Measurements from ENCODE around the gene CDK16. TPM values are rescaled to one million over a fixed set of nuclear protein-coding genes. Genes with fewer than 3 reads are reported as not detected.

Gene CDK16
- total and polyA plus RNA-seq, 11 donors = 100 to 209 (median 142) TPM

DNA sequence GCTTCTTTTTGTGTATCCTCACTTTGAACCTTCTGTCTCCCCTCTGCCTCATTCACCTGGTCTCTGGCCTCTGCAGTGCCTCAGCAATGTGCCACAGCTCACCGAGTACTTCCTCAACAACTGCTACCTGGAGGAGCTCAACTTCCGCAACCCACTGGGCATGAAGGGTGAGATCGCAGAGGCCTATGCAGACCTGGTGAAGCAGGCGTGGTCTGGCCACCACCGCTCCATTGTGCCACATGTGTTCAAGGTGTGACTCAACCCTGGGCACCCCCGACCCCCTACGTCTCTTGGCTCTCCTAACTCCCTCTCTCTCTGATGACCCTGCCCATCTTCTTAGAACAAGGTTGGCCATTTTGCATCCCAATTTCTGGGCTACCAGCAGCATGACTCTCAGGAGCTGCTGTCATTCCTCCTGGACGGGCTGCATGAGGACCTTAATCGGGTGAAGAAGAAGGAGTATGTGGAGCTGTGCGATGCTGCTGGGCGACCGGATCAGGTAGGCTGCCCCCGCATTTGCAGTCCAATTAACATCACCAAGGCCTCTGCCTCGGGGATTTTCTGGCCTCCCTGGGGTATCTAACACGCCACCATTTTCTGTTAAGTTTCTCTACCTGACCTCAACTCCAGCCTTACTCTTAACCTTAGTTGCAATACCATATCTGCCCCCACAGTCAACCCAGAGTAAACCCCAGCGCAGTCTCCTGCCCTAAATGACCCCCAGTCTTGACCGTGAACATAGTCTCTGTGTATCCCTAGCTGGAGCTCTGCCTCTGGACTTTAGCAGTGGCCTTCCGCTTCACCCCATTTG, 22.9 kb downstream of the CDK16 start:
- no peak for ATAC-seq
- Histone ChIP-seq H3K9me3 (no peaks in the 10 kb centered on the region), H3K27me3 (peaks cover 0 to 22% (median 0%) of the 10 kb centered on the region in 9 donors), H3K4me1 (peaks cover 0 to 3% (median 0%) of the 10 kb centered on the region in 12 donors), H3K27ac (no peak overlapping the region), H3K4me3 (no peak overlapping the region), H3K36me3 (peaks cover 0 to 65% (median 51%) of the 10 kb centered on the region in 9 donors)
- TF ChIP-seq, protein P1, sequence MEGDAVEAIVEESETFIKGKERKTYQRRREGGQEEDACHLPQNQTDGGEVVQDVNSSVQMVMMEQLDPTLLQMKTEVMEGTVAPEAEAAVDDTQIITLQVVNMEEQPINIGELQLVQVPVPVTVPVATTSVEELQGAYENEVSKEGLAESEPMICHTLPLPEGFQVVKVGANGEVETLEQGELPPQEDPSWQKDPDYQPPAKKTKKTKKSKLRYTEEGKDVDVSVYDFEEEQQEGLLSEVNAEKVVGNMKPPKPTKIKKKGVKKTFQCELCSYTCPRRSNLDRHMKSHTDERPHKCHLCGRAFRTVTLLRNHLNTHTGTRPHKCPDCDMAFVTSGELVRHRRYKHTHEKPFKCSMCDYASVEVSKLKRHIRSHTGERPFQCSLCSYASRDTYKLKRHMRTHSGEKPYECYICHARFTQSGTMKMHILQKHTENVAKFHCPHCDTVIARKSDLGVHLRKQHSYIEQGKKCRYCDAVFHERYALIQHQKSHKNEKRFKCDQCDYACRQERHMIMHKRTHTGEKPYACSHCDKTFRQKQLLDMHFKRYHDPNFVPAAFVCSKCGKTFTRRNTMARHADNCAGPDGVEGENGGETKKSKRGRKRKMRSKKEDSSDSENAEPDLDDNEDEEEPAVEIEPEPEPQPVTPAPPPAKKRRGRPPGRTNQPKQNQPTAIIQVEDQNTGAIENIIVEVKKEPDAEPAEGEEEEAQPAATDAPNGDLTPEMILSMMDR (IDR thresholded peaks at IDR 0.05) = no peak
- TF ChIP-seq POLR2A (IDR thresholded peaks at IDR 0.05) = no peak
- no peak for DNase-seq
- intact Hi-C loops (cut with DNase I) = no loop called here
- 93 to 98% (median 96%) methylated on average over 18 of the region's 18 CpGs for WGBS, 4 donors

DNA sequence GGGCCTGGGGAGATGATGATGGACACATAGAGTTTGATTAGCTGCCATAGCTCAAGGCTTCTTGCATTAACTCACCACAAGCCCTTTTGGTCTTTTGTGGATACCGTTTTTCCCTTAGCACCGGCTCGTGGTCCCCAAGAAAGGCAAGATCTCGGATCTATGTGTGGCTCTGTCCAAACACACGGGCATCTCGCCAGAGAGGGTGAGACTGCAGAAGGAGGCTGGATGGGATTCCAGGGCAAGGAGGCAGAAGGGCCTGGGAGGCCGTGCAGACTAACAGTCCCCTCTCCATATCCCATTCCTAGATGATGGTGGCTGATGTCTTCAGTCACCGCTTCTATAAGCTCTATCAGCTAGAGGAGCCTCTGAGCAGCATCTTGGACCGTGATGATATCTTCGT, 23.8 kb downstream of the CDK16 start:
- Histone ChIP-seq H3K4me1 (no peaks in the 10 kb centered on the region), H3K9me3 (no peaks in the 10 kb centered on the region), H3K36me3 (peaks cover 0 to 74% (median 52%) of the 10 kb centered on the region in 9 donors), H3K4me3 (no peak overlapping the region), H3K27ac (no peak overlapping the region), H3K27me3 (peaks cover 0 to 15% (median 0%) of the 10 kb centered on the region in 9 donors)
- intact Hi-C loops (cut with DNase I) = no loop called here
- ATAC-seq (no peak), DNase-seq (no peak)
- TF ChIP-seq, protein P1 (IDR thresholded peaks at IDR 0.05) = no peak
- TF ChIP-seq POLR2A (IDR thresholded peaks at IDR 0.05) = no peak
- 91 to 94% (median 93%) methylated on average over 10 of the region's 10 CpGs for WGBS, 4 donors

DNA sequence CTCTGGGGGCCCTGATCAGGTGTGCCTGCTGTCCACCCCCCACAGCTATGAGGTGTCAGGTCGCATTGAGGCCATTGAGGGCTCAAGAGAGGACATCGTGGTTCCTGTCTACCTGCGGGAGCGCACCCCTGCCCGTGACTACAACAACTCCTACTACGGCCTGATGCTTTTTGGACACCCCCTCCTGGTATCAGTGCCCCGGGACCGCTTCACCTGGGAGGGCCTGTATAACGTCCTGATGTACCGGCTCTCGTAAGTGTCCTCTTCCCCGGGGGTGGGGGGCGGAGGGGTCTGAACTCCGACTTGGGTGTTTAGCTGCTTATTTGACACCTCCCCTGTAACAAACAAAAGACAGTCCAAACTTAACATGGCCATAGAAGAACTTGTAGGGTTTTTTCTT, 24.9 kb downstream of the CDK16 start:
- Histone ChIP-seq H3K9me3 (no peaks in the 10 kb centered on the region), H3K27ac (no peak overlapping the region), H3K4me3 (no peak overlapping the region), H3K4me1 (no peaks in the 10 kb centered on the region), H3K36me3 (peaks cover 0 to 78% (median 52%) of the 10 kb centered on the region in 9 donors), H3K27me3 (peaks cover 0 to 12% (median 0%) of the 10 kb centered on the region in 9 donors)
- no peak for DNase-seq
- no peak for TF ChIP-seq POLR2A (IDR thresholded peaks at IDR 0.05)
- ATAC-seq = no peak
- 88 to 94% (median 93%) methylated on average over 14 of the region's 14 CpGs for whole genome bisulfite sequencing, 4 donors
- intact Hi-C loops (cut with DNase I) = no loop called here

DNA sequence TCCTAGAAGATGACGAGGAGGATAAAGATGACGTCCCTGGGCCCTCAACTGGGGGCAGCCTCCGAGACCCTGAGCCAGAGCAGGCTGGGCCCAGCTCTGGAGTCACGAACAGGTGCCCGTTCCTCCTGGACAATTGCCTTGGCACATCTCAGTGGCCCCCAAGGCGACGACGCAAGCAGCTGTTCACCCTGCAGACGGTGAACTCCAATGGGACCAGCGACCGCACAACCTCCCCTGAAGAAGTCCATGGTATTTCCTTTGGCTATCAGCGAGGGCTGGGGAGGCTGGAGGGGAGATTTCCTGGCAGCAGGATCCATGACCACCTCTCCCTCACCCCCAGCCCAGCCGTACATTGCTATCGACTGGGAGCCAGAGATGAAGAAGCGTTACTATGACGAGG, 26.2 kb downstream of the CDK16 start:
- Histone ChIP-seq H3K36me3 (peaks cover 0 to 77% (median 52%) of the 10 kb centered on the region in 9 donors), H3K4me1 (no peaks in the 10 kb centered on the region), H3K27me3 (peaks cover 0 to 19% (median 0%) of the 10 kb centered on the region in 9 donors), H3K4me3 (no peak overlapping the region), H3K9me3 (no peaks in the 10 kb centered on the region), H3K27ac (no peak overlapping the region)
- WGBS, 4 donors = 80 to 92% (median 85%) methylated on average over 9 to 16 of the region's 16 CpGs
- TF ChIP-seq POLR2A (IDR thresholded peaks at IDR 0.05) = no peak
- TF ChIP-seq, protein P1 (IDR thresholded peaks at IDR 0.05) = no peak
- no peak for DNase-seq
- intact Hi-C loops (cut with DNase I) = no loop called here
- ATAC-seq = no peak

All from heart left ventricle (tissue), 16 donors.